ENCODE data around the gene PHLDA1. TPM values are rescaled to one million over a fixed set of nuclear protein-coding genes. Genes with fewer than 3 reads are reported as not detected.

The PHLDA1 gene
- 138 and 163 TPM in 2 replicates for total RNA-seq (2014; rRNA removed; shearing (Covaris generic))

GRCh38 chr12:76031414-76032042 lies at the start of gene PHLDA1:
PHLDA1 (minus strand) TSS chr12:76031776.

Other genes with a start within 250 kb of the PHLDA1 start
- gene NAP1L1, start 52.9 kb upstream of the PHLDA1 start, total RNA-seq (2014; rRNA removed; shearing (Covaris generic)), result 367 and 427 TPM in 2 replicates